Measurements from ENCODE around the gene TST.

DNA sequence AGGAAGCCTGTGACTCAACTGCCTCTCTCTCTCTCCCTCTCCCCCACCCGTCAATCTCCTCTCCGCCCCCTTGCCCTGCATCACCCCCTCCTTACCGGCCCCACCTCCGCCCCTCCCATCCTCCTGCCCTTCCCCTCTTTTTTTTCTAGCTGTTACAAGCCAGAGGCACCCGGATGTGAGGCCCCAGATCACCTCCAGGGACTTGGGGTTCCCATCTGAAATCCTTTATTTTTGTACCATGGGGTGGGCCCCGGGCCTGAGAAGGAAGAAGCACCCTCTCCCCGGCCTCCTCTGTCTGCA lies 43.1 kb upstream of the TST start:
- no peak for TF ChIP-seq POLR2AphosphoS5 (IDR thresholded peaks at IDR 0.05; ENCODE audit: low read depth, low read length)
- TF ChIP-seq, protein P1, sequence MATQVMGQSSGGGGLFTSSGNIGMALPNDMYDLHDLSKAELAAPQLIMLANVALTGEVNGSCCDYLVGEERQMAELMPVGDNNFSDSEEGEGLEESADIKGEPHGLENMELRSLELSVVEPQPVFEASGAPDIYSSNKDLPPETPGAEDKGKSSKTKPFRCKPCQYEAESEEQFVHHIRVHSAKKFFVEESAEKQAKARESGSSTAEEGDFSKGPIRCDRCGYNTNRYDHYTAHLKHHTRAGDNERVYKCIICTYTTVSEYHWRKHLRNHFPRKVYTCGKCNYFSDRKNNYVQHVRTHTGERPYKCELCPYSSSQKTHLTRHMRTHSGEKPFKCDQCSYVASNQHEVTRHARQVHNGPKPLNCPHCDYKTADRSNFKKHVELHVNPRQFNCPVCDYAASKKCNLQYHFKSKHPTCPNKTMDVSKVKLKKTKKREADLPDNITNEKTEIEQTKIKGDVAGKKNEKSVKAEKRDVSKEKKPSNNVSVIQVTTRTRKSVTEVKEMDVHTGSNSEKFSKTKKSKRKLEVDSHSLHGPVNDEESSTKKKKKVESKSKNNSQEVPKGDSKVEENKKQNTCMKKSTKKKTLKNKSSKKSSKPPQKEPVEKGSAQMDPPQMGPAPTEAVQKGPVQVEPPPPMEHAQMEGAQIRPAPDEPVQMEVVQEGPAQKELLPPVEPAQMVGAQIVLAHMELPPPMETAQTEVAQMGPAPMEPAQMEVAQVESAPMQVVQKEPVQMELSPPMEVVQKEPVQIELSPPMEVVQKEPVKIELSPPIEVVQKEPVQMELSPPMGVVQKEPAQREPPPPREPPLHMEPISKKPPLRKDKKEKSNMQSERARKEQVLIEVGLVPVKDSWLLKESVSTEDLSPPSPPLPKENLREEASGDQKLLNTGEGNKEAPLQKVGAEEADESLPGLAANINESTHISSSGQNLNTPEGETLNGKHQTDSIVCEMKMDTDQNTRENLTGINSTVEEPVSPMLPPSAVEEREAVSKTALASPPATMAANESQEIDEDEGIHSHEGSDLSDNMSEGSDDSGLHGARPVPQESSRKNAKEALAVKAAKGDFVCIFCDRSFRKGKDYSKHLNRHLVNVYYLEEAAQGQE (IDR thresholded peaks at IDR 0.05; ENCODE audit: insufficient read depth in 1 of 2, low read depth in 2 of 2, low read length in 2 of 2): no peak
